HG02884 (cell line): Measurements from ENCODE around the gene SLC6A6.

Experiments
- ATAC-seq: cut with Tn5 transposase; IDR thresholded peaks from one replicate; pipeline ENCODE4 v1.9.1; 2021; ENCODE audit warnings: mild to moderate bottlenecking, moderate library complexity; ENCODE audit not compliant: unreplicated experiment

Gene SLC6A6

DNA sequence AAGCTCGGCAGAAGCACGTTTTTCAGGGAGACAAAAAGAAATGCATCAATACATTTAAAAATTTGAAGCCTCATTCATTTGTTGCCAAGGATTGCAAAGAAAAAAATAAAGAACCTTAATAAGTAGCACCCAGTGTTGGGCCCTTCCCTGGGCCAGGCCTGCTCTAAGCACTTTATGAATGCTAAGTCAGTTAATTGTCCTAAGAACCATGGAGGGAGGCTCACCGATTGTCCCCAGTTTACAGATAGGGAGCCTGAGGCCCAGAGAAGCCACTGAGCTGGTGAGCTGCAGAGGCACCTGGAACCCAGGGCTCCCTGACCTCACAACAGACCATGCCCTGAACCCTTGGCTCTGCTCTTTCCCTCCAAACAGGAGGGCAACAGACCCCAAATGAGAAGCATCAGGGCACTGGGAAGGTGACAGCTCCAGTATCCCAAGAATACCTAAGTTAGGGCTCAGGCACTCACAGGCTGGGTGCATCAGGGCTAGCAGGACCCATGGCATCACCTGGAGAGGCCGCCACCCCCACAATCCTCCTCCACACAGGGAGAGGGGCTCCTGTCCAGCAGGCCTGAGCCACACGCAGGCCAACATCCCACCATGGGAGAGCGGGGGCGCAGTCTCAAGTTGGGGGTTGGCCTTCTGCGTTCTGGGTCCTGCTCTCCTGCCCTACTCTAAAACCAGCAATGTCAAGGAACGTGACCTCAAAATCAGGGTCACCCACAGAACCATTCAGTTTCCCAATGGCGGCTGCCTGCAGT lies 133.8 kb downstream of the SLC6A6 start:
- no peak for ATAC-seq

DNA sequence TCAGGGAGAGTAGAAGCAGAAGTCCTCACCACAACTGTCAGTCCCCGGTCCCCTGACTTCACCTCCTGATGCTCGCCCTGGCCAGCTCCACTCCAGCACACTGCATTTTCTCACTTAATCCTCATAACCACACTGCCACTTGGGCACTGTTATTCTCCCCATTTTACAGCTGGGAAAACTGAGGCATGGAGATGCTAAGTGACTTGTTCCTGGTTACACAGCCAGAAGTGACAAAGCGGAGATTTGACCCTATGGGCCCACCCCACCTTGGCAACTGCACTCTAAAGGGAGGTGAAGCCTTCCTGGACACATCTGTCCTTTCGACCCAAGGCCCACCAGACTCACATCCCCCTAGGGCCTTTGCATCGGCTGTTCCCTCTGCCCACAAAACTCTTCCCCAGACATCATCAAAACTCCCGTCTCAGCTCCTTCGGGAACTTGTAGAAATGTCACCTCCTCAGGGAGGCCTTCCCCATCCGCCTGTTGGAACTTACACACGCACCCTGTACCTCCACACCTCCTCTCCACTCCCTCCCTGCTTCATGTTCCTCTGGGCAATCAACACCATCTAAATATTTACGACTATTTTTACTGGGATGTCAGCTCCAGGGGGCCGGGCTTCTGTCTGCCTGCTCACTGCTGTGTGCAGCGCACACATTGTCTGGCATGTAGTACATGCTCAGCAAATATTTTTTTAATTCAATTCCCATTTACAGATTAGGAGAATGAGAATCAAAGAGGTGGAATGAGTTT lies 134.6 kb downstream of the SLC6A6 start:
- no peak for ATAC-seq

GRCh38 chr3:14537590-14538450 lies 135.4 kb downstream of the SLC6A6 start:
- ATAC-seq = no peak

- no peak for ATAC-seq
These were observed 136.2 kb downstream of the SLC6A6 start for GRCh38 chr3:14538451-14539088.
